Measurements from ENCODE around the gene ELMO1. TPM values are rescaled to one million over a fixed set of nuclear protein-coding genes. Genes with fewer than 3 reads are reported as not detected.

The ELMO1 gene
- total and polyA plus RNA-seq, 4 donors, result 10.1 to 183 (median 34.4) TPM

DNA sequence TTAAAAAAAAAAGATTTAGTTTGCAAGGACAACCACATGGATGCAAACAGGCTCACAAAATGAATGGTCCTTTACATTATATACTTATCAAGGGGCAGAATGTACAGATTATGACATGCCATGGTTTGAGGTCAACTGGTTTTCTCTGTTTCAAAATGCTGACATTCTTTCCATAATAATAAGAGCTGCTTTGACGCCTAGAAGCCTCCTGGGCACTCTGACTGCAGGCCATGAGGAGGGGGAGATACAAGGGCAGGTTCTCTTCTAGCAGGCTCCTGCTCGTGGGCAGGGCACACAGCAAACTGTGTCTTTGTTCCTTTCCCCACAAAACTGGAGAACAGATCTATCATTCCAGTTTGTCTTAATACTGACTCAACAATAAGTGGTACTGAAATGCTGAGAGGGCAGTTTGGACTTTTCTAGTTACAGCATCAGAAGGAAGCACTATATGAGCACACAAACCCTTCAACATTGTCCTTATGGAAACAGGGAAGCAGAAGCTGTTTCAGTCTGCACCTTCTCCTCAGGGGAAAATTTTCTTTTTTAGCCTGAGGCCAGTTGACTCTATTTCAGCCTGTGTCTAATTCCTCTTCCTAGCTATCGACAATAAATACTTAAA lies 409.4 kb downstream of the ELMO1 start:
- Histone ChIP-seq H3K4me1 (ENCODE audit: control insufficient read depth in 5 of 5, insufficient read depth in 5 of 5, low read length in 5 of 5) (peaks cover 0 to 4% (median 0%) of the 10 kb centered on the region in 5 donors), H3K36me3 (ENCODE audit: control insufficient read depth in 4 of 4, insufficient read depth in 4 of 4, low read length in 4 of 4) (no peaks in the 10 kb centered on the region), H3K27me3 (ENCODE audit: control insufficient read depth in 3 of 3, insufficient read depth in 3 of 3, low read length in 2 of 3) (no peaks in the 10 kb centered on the region), H3K9me3 (ENCODE audit: control insufficient read depth in 4 of 4, insufficient read depth in 3 of 4, low read length in 3 of 4) (peaks cover 0 to 6% (median under 1%) of the 10 kb centered on the region in 4 donors), H3K27ac (ENCODE audit: low read depth in 1 of 2, low read length in 1 of 2) (no peak overlapping the region), H3K4me3 (no peak overlapping the region), H3K9ac (ENCODE audit: insufficient read depth in 1 of 2, low read length in 2 of 2) (no peak overlapping the region)
- 90 to 92% methylated on average over 3 of the region's 3 CpGs for WGBS, 2 donors
- TF ChIP-seq, protein P1, sequence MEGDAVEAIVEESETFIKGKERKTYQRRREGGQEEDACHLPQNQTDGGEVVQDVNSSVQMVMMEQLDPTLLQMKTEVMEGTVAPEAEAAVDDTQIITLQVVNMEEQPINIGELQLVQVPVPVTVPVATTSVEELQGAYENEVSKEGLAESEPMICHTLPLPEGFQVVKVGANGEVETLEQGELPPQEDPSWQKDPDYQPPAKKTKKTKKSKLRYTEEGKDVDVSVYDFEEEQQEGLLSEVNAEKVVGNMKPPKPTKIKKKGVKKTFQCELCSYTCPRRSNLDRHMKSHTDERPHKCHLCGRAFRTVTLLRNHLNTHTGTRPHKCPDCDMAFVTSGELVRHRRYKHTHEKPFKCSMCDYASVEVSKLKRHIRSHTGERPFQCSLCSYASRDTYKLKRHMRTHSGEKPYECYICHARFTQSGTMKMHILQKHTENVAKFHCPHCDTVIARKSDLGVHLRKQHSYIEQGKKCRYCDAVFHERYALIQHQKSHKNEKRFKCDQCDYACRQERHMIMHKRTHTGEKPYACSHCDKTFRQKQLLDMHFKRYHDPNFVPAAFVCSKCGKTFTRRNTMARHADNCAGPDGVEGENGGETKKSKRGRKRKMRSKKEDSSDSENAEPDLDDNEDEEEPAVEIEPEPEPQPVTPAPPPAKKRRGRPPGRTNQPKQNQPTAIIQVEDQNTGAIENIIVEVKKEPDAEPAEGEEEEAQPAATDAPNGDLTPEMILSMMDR (IDR thresholded peaks at IDR 0.05; ENCODE audit: control extremely low read depth, extremely low read depth), result no peak
- ATAC-seq (ENCODE audit: insufficient read depth, low FRiP score) (no peak), DNase-seq (no peak)

DNA sequence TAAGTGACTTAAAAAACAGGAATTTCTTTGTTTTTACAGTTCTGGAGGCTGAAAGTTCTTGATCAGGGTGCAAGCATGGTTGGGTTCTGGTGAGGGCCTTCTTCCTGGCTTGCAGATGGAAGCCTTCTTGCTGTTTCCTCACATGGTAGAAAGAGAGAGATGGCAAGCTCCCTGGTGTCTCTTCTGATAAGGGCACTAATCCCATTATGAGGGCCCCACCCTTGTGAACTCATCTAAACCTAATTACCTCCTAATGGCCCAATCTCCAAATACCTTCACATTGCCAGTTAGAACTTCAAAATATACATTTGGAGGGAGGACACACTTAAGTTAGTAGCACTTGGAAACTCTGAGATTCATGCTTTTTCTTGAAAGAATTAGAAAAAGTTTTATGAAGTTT lies 410.0 kb downstream of the ELMO1 start:
- TF ChIP-seq, protein P1 (IDR thresholded peaks at IDR 0.05; ENCODE audit: control extremely low read depth, extremely low read depth), result no peak
- no peaks in the 10 kb centered on the region for H3K36me3 ChIP-seq (ENCODE audit: control insufficient read depth in 4 of 4, insufficient read depth in 4 of 4, low read length in 4 of 4)
- ATAC-seq (ENCODE audit: insufficient read depth, low FRiP score), result no peak

DNA sequence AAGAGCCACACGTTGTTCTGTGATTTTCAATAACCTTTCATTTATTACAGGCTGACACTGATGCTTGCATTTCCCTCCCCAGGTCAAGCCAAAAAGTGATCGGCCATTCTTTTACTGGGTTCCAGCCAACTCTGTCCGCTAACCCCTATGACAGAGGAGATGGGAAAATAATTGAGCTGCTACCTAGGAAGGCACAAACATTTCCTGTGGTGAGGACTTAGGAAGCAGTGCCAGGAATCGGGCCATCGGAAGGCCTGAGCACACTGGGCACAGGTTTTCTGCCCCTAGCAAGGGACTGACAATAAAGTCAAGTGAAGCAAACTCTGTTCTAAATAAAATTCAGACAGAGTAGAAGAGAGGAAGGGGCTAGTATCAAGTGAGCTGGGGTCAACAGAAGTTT lies 411.4 kb downstream of the ELMO1 start:
- peaks cover 0 to 6% (median 3%) of the 10 kb centered on the region in 5 donors for H3K4me1 ChIP-seq (ENCODE audit: control insufficient read depth in 5 of 5, insufficient read depth in 5 of 5, low read length in 5 of 5)
- peak in 1 of 3 donors; percentile 9 for DNase-seq
- no peaks in the 10 kb centered on the region for H3K36me3 ChIP-seq (ENCODE audit: control insufficient read depth in 4 of 4, insufficient read depth in 4 of 4, low read length in 4 of 4)
- no peak overlapping the region for H3K9ac ChIP-seq (ENCODE audit: insufficient read depth in 1 of 2, low read length in 2 of 2)
- TF ChIP-seq, protein P1 (IDR thresholded peaks at IDR 0.05; ENCODE audit: control extremely low read depth, extremely low read depth), result no peak
- H3K4me3 ChIP-seq, result no peak overlapping the region
- peaks cover 0 to 6% (median under 1%) of the 10 kb centered on the region in 4 donors for H3K9me3 ChIP-seq (ENCODE audit: control insufficient read depth in 4 of 4, insufficient read depth in 3 of 4, low read length in 3 of 4)
- no peaks in the 10 kb centered on the region for H3K27me3 ChIP-seq (ENCODE audit: control insufficient read depth in 3 of 3, insufficient read depth in 3 of 3, low read length in 2 of 3)
- ATAC-seq (ENCODE audit: insufficient read depth, low FRiP score), result no peak
- H3K27ac ChIP-seq (ENCODE audit: low read depth in 1 of 2, low read length in 1 of 2), result no peak overlapping the region
- 70 to 80% methylated on average over 5 of the region's 5 CpGs for WGBS, 2 donors

More for the DNA sequence above, 410.0 kb downstream of the ELMO1 start:
- Histone ChIP-seq H3K9ac (ENCODE audit: insufficient read depth in 1 of 2, low read length in 2 of 2) (no peak overlapping the region), H3K4me1 (ENCODE audit: control insufficient read depth in 5 of 5, insufficient read depth in 5 of 5, low read length in 5 of 5) (peaks cover 0 to 4% (median 0%) of the 10 kb centered on the region in 5 donors), H3K27ac (ENCODE audit: low read depth in 1 of 2, low read length in 1 of 2) (no peak overlapping the region), H3K27me3 (ENCODE audit: control insufficient read depth in 3 of 3, insufficient read depth in 3 of 3, low read length in 2 of 3) (no peaks in the 10 kb centered on the region), H3K4me3 (no peak overlapping the region), H3K9me3 (ENCODE audit: control insufficient read depth in 4 of 4, insufficient read depth in 3 of 4, low read length in 3 of 4) (peaks cover 0 to 6% (median under 1%) of the 10 kb centered on the region in 4 donors)
- DNase-seq, result no peak

DNA sequence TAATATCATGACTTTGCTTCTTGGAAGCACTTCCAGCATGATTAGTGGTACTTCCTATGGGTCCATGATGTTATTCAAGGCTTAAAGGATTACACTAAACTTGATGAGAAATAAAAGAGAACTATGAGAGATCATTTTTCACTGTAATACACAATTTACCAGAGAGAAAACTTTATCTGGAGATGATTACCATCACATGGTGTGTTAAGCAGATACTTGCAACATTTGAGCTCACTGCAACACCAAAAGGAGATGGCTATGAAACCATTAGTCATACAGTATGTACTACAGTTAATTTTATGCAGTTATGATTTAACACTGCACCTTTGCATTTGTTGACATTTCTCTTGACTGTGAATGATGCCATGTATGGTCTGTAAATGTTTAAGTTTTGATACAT lies 413.0 kb downstream of the ELMO1 start:
- ATAC-seq (ENCODE audit: insufficient read depth, low FRiP score), result no peak
- peaks cover 0 to 19% (median 4%) of the 10 kb centered on the region in 5 donors for H3K4me1 ChIP-seq (ENCODE audit: control insufficient read depth in 5 of 5, insufficient read depth in 5 of 5, low read length in 5 of 5)
- TF ChIP-seq, protein P1 (IDR thresholded peaks at IDR 0.05; ENCODE audit: control extremely low read depth, extremely low read depth), result no peak
- H3K9ac ChIP-seq (ENCODE audit: insufficient read depth in 1 of 2, low read length in 2 of 2), result no peak overlapping the region
- peaks cover 0 to 6% (median under 1%) of the 10 kb centered on the region in 4 donors for H3K9me3 ChIP-seq (ENCODE audit: control insufficient read depth in 4 of 4, insufficient read depth in 3 of 4, low read length in 3 of 4)
- H3K27ac ChIP-seq (ENCODE audit: low read depth in 1 of 2, low read length in 1 of 2), result no peak overlapping the region
- no peaks in the 10 kb centered on the region for H3K27me3 ChIP-seq (ENCODE audit: control insufficient read depth in 3 of 3, insufficient read depth in 3 of 3, low read length in 2 of 3)
- H3K36me3 ChIP-seq (ENCODE audit: control insufficient read depth in 4 of 4, insufficient read depth in 4 of 4, low read length in 4 of 4), result no peaks in the 10 kb centered on the region
- no peak overlapping the region for H3K4me3 ChIP-seq
- DNase-seq, result no peak

Measured in lung (tissue), 12 donors.